A673 (cell line): ENCODE results near the gene SYAP1.

Experiments used
- CTCF ChIP-seq: fragments of 300-800, 200-600 bp; sonication (generic); conservative IDR thresholded peaks from 2 replicates; pipeline ENCODE4 v1.5.1; 2017; ENCODE audit warnings: low read depth, mild to moderate bottlenecking, antibody characterized with exemption, low read length, moderate library complexity, mixed read lengths
- EZH2 ChIP-seq: fragments of 200-600 bp; sonication (generic); IDR thresholded peaks from 2 replicates; pipeline ENCODE4 v1.6.1; 2017; ENCODE audit warnings: borderline replicate concordance, low read depth, mild to moderate bottlenecking, mixed read lengths, antibody characterized with exemption, low read length; ENCODE audit not compliant: poor library complexity, severe bottlenecking

GRCh38 chrX:16762579-16762978 lies 43.2 kb downstream of the SYAP1 start:
- TF ChIP-seq CTCF: no peak
- no peak for TF ChIP-seq EZH2
